GM19397 (cell line): ENCODE data around the gene GJA4.

Source experiments
- ATAC-seq: cut with Tn5 transposase; IDR thresholded peaks from one replicate; pipeline ENCODE4 v1.9.1; 2021; ENCODE audit warnings: mild to moderate bottlenecking, moderate library complexity; ENCODE audit not compliant: unreplicated experiment

GJA4 gene

DNA sequence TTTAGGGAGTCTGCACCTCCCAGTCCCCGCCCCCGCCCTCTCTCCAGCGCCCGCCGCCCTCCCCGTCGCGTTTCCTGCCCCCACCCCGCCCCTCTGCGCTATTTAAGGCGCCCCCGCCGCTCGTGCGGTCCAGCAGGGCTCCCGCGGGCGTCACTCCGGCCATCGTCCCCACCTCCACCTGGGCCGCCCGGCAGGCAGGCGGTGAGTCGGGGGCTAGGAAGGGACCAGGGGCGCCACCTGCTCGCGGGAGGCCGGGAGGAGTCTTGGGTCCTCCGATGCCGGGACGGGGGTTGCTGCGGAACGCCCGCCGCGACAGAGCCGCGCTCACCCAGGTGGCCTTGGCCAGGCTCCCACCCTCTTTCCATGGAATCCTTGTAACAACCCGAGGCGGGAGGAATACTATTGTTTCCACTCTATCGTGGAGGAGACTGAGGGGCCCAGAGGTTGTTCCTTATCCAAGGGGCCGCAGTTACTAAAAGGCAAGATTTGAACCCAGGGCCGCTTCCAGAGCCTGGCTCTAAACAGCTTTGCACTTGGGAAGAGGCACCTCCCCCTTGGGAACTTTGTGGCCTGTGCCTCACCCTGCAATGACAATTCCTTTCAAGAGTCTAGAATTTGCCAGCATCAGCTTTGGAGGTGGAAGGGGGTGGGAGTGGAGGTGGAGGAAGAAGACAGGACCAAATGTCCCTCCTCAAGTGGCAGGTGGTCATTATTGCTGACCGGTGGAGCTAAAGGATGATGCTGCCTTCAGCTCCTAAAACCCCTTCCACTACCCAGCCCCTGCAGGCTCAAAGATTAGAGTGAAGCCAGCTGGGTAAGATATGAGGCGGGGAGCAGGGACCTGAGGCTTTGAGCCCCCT is at the start of gene GJA4:
GJA4 (plus strand) TSS at position 132 of the 860 bp plus-strand sequence. CDS start 1,215 bp downstream, outside the sequence.
- ATAC-seq, result no peak

DNA sequence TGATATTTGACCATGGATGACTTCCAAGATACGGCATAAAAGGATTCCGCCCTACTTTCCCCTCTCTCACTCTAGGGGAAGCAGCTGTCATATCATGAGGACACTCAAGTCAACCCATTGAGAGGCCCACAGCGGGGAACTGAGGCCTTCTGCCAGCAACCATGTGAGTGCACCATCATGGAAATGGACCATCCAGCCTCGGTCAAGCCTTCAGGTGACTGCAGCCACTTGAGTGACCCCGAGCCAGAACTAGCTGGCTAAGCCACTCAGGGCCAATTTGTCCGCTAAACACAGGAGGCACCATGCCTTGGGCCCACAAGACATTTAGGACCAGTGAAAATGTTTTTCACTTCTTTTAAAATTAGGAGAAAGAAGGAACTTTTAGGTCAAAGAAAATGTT is 49.0 kb upstream of the GJA4 start:
- no peak for ATAC-seq

DNA sequence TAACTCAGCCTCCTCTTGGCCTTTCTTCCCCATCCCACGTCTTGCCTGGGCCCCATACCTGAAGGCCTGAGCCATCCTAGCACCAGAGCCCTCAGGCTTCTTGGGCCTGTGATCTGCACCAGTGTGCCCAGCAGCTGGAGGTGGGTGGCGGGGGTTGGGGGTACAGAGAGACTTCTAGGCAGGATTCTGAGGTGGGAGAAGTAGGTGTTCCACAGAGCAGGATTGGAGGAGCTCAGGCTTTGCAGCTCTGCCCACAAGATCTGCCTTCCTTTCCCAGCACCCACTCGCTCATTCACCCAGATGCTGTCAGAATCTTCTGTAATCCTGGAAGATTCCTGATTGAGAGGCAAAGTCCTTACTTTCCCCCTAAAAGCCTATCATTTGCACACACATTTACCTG is 47.9 kb upstream of the GJA4 start:
- no peak for ATAC-seq

DNA sequence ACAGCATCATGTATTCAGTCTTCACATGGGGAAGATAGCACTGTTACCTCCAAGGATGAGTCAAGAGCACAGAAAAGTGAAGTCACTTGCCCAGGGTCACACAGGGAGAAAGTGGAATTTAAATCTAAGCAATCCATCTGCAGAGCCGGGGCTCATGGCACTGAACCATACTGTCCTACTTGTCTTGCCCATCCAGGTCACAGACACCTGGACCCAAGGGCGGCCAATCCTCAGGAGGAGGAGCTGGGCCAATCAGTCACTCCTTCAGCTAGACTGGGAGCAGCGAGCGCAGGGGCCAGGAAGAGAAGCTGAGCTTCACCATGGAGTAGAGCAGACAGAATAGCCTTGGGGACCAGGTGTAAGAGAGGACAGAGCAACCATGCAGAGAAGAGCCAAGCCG is 47.1 kb upstream of the GJA4 start:
- ATAC-seq, result no peak

DNA sequence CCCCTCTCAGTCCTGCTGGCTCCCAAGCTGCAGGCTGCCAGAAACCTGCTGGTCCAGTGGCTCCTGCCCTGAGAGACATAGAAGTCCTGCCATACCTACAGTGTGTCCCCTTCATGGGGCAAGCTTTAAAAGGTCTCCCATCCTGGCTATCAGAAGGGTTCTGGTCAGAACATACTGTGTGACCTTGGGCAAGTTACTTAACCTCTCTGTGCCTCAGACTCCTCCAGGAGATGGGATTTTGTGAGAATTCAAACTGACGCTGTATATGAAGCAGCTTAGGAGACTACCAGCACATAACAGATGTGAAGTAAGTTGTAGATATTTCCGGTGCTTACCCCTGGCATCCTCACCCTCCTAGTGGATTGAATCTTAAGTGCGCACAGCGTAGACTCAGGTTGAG is 46.7 kb upstream of the GJA4 start:
- ATAC-seq, result no peak

DNA sequence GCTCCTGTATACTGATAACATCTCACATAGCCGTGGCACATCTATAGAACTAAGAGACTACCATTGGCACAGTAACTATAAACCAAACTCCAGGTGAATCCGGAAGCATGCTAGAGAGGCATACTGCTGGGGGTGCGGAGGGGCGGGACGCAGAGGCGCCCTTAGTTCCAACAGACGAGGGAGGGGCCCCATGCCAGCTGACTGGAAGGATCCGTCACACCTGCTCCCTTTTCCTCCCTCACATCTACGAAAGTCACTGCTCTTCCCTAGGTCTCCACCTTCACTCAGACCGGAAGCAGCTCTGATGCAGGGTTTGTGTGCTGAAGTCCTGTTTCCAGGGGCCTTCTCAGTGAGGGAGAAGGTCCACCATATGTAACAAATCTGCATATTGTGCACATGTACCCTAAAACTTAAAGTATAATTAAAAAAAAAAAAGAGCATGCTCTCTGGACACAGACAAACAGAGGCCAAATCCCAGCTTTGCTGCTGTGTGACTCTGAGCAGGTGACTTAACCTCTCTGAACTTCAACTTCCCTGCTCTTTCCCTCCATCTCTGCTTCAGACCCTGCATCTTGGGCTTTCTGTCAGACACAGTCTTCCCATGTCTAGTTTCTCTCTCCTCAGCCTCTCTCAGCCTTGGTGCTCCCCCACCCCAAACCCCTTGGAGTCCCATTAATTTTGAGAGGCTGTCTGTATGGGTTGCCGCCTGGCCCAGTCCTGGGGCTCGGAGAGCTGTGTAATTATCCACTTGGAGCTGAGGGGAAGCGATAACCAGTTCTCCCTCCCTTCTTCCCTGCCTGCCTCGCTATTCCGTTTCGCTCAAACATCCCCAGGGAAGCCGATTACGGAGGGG is 45.8 kb upstream of the GJA4 start:
- ATAC-seq, result no peak

DNA sequence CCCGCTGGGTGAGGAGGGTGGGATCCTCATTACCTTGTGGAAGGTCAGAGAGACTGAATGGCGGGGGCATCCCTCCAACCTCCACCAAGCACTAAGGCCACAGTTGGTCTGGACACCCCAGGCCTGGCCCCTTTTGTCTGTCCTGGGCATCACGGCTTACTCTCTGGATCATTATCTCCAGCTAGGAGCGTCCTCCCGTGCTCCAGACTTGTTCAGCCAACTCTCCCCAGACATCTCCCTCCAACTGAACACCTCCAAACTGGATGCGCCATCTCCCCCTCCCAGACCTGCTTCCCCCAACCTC is 45.2 kb upstream of the GJA4 start:
- no peak for ATAC-seq

DNA sequence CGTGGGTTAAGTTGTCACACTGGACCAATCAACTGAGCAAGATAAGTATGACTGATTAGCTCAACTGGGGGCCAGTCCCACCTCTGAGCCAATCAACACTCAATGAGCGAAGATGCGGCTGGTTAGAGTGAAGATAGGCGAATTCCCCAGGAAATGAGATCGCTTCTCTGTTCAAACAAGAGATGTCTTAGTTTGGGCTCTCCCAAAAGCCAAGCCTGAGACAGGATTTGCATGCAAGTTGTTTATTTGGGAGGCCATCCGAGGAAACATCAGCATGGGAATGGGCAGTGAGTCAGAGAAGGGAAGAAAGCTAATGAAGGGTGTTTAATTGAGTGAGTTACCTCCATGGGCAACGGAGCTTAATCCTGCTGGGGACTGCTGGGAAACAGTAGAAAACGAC is 42.8 kb upstream of the GJA4 start:
- no peak for ATAC-seq

DNA sequence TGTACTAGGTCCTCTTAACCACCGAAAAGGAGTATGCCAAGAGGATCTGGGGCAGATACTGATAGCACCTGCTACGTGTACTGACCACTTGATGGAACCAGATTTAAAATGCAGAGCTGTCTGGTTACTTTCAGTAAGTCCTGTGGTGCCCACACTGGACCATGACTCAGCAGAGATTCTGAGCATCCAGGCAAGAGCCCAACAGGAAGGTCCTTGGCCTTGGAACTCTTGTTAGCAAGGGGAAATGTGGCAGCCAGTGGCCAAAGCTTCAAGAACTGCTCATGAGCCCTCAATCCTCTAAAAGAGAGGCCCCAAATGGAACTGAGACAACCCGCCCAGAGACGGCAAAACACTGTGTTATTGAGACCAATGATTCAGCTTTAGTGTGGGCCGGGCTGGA is 42.2 kb upstream of the GJA4 start:
- no peak for ATAC-seq

DNA sequence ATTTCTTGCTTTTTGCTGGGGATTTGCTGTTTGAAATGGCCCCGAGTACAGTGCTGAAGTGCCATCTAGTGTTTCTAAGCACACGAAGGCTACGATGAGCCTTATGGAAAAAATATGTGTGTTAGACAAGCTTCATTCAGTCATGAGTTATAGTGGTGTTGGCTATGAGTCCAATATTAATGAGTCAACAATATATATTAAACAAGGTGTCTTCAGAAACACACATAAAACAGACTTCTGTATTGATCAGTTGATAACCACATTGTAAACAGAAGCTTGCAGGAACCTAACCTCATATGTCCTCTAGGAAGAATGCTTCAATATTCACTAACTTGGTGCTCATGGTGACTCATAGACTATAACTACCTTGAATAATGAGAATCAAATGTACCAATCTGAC is 39.6 kb upstream of the GJA4 start:
- no peak for ATAC-seq

DNA sequence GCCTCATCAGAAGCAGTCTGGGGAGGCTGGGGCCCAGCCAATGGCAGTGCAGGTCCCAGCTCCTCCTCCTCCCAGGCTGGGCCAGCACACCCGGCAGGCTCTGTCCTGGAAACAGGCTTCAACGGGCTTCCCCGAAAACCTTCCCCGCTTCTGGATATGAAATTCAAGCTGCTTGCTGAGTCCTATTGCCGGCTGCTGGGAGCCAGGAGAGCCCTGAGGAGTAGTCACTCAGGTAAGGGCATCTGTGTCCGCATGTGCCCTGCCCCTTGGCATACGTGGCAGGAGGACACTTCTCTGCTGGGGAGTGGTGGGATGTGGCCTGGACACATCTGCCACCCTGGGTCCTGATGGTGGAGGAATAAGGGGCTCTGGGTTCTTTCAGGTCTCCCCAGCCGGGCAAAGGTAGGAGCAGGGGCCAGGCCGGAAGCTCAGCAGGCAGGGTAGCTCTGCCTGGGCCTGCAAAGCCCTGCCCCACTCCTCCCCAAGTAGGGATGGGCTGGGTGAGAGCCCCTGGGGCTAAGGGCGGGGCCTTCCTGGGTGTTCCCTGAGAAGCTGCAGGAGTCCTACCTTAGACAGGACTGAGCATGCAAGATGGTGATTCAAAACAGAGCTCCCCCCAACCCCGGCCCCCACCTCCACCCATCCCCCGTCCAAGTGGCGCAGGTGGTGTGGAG is 37.7 kb upstream of the GJA4 start, which contains the start of gene GJB5:
GJB5 (plus strand) TSS at position 84 of the 674 bp plus-strand sequence. CDS start 2,284 bp downstream, outside the sequence.
- ATAC-seq, result no peak

DNA sequence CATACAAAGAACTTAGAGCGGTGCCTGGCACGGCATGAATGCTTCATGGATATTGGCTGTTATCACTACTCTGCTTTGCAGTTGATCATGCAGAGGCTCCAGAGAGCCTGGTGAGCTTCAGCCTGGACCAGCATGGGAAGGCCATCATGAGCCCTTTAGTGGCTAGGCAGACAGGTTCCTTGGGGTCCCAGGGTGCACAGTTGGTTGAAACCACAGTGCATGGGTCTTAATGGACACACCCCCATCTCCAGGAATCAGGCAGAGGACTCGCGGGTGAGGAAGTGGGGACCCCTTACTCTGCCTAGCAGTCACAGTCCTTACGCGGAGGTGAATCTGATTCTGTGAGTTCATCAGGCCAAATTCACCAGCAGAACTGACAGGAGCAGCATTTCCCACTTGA is 36.8 kb upstream of the GJA4 start:
- ATAC-seq, result no peak

DNA sequence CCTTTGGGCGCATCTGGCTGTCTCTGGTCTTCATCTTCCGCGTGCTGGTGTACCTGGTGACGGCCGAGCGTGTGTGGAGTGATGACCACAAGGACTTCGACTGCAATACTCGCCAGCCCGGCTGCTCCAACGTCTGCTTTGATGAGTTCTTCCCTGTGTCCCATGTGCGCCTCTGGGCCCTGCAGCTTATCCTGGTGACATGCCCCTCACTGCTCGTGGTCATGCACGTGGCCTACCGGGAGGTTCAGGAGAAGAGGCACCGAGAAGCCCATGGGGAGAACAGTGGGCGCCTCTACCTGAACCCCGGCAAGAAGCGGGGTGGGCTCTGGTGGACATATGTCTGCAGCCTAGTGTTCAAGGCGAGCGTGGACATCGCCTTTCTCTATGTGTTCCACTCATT is 35.4 kb upstream of the GJA4 start:
- no peak for ATAC-seq

DNA sequence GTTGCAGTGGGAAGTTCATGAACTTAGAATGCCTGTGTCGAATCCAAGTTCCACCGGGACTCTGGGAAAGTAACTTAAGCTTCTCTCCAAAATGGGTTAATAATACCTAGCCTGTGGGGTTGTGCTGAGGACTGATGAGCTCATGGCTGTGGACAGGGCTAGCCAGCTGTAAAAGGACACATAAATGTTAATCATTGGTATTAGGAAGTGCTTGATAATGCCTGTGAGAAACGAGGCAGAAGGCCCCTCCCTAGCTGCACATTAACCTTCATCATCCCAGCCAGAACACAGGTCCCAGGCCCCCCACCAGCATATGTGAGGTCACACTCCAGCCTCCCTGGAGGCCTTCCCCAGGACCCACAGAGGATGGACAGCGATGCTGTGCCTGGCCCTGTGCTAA is 34.0 kb upstream of the GJA4 start:
- ATAC-seq, result no peak

DNA sequence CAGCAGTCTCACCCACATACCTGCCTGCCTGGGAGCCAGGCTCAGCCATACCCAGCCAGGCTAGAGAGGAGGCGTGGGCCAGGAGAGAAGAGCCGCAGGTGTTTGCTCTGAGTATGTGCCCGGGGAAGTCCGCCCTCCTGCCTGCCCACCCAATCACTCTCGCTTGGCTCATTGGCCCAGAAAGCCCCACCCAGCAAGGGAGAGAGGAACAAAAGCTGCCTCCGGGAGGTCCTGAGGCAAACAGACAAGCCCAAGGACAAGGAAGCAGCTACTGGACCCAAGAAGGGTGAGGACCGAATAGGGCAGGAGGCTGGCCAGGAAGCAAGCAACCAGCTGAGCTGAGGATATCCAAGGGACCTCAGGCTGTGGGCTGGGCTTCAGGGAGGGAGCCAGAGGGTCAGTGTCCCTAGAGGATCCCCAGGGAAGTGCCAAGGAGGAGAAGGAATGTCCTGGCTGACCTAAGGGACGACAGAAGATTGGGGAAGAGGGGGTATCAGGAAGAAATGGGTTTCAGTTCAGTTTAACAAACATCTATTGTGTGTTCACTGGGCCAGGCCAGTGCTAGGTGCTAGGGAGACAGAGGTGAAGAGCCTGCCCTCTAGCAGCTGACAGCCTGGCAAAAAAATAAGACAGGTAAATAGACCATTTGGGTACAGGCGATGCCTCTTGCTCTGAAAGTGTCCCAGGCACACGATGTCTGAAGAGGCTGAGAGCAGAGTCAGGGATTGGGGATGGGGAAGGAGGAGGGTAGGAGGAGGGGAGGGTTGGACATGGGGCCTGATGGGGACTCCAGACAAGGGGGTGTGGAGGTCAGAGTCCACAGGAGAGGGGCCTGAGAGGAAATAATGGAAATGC is 33.1 kb upstream of the GJA4 start, which contains the start of gene GJB4:
GJB4 (plus strand) TSS at position 238 of the 855 bp plus-strand sequence. CDS start 1,515 bp downstream, outside the sequence.
- no peak for ATAC-seq

DNA sequence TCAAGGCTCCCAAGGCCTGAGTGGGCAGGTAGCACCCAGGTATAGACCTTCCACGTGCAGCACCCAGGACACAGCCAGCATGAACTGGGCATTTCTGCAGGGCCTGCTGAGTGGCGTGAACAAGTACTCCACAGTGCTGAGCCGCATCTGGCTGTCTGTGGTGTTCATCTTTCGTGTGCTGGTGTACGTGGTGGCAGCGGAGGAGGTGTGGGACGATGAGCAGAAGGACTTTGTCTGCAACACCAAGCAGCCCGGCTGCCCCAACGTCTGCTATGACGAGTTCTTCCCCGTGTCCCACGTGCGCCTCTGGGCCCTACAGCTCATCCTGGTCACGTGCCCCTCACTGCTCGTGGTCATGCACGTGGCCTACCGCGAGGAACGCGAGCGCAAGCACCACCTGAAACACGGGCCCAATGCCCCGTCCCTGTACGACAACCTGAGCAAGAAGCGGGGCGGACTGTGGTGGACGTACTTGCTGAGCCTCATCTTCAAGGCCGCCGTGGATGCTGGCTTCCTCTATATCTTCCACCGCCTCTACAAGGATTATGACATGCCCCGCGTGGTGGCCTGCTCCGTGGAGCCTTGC is 31.5 kb upstream of the GJA4 start:
- no peak for ATAC-seq

DNA sequence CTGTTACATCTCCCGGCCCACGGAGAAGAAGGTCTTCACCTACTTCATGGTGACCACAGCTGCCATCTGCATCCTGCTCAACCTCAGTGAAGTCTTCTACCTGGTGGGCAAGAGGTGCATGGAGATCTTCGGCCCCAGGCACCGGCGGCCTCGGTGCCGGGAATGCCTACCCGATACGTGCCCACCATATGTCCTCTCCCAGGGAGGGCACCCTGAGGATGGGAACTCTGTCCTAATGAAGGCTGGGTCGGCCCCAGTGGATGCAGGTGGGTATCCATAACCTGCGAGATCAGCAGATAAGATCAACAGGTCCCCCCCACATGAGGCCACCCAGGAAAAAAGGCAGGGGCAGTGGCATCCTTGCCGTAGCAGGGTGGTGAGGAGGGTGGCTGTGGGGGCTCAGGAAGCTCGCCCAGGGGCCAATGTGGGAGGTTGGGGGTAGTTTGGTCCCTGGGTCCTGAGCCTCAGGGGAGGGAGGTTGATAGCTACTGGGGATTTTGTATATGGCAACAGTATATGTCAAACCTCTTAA is 31.0 kb upstream of the GJA4 start:
- no peak for ATAC-seq

DNA sequence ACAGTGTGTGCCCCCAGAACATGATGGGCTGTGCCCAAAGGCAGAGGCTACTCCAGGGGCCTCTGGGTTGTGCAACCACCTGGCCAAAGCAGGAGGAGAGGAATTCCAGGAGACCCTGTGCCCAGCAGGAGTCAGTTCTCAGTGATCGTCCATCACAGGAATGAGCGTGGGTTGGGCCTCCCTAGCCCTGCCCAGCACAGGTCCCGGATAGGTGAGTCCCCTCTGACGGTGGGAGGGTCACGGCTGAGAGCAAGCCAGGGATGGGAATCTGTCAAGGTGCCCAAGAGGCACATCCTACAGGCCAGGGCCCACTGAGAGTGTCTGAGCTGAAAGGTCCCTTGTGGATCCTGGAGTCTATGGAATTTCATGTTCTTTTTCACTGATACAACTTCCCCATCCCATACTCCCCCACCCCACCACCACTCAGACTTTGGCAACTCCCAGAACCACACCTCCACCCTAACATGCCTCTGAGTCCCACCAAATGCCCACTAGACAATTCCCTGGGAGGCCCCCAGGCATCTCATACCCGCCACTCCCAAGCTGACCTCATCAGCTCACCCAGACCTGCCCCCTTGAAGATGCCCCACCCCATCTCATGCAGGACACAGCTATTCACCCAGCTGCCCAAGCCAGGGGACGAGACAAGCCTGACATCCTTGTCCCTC is 30.2 kb upstream of the GJA4 start:
- ATAC-seq, result no peak

DNA sequence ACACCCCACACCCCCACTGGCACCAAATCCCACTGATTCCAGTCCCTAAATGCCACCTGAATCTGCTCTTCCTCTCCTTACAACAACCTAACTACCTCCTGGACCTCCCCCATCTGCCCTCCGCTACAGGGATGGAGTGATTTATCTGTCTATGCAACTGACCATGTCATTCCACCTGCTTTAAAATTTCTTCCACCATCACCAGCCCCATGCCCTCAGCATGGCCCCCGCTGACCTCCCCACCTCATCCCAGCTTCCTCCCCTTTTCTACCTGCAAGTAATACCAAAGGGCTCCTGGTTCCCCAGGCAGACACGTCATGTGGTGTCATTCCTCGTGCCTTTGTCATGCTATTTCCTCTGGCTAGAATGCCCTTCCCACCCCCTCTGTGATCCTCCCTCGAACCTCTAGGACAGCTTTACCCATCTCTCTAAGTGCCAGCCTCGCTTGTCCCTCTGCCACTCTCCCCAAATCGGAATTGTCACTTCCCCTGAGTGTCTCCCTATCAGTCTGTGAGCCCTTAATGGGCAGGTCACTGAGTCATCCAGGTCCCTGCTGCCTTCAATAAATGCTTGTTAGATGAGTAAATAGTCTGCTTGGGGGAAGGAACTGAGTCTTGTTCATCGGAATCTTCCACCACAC is 29.5 kb upstream of the GJA4 start:
- ATAC-seq, result no peak
